Psoas muscle (tissue), 8 donors: ENCODE results near the gene ADARB1. TPM values are rescaled to one million over a fixed set of nuclear protein-coding genes. Genes with fewer than 3 reads are reported as not detected.

Experiments
- ATAC-seq, 4 donors: fragments of 200-7000 bp; cut with Tn5 transposase; one replicate each; pipeline ENCODE4 v1.9.1; 2020; ENCODE audit warnings: moderate library complexity in 3 of 4, mild to moderate bottlenecking in 2 of 4
- DNase-seq, 2 donors: peaks; one replicate each; pipeline ENCODE4 v3.0.0-alpha.2; 2020
- H3K27ac ChIP-seq: fragments of 200-600 bp; one replicate; pipeline ENCODE4 v1.8.0; 2022
- H3K27me3 ChIP-seq, 3 donors: fragments of 200-600 bp in 1 of 3; one replicate each; pipeline versions ENCODE4 v1.6.1 to v1.8.0; 2013 to 2022; ENCODE audit warnings: low read length in 2 of 3, mild to moderate bottlenecking in 2 of 3, moderate library complexity in 1 of 3; ENCODE audit not compliant: insufficient read depth in 3 of 3
- H3K36me3 ChIP-seq, 2 donors: fragments of 200-600 bp in 1 of 2; one replicate each; pipeline versions ENCODE4 v1.6.1 to v1.8.0; 2013 to 2022; ENCODE audit warnings: low read depth in 1 of 2, mild to moderate bottlenecking in 1 of 2, moderate library complexity in 1 of 2; ENCODE audit not compliant: insufficient read depth in 1 of 2
- H3K4me1 ChIP-seq: fragments of 200-600 bp; one replicate; pipeline ENCODE4 v1.8.0; 2022
- H3K4me3 ChIP-seq: fragments of 200-600 bp; one replicate; pipeline ENCODE4 v1.8.0; 2022; ENCODE audit warnings: mild to moderate bottlenecking
- H3K9me3 ChIP-seq: fragments of 200-600 bp; one replicate; pipeline ENCODE4 v1.8.0; 2022
- CTCF ChIP-seq: fragments of 200-600 bp; IDR thresholded peaks from one replicate; pipeline ENCODE4 v1.8.0; 2022; ENCODE audit warnings: antibody characterized with exemption
- WGBS, 3 donors: extraction: QIAGEN DNeasy Blood & Tissue Kit; methylation state at CpG; one replicate each; pipeline versions ENCODE4 v1.1.6 to v1.1.7; 2013; 5-methylcytosine and 5-hydroxymethylcytosine counted together
- intact Hi-C, 2 donors: fragments of 100-400 bp; cut with DNase I; formaldehyde crosslinking; loops; one replicate each; pipeline versions ENCODE4 v1.11.0 to v1.14.2; 2022
- polyA plus RNA-seq, 3 donors: library from polyadenylated mRNA; stranded (reverse); fragments of 200-250 nt; gene quantifications; one replicate each; pipeline ENCODE4 v1.2.3, GENCODE V29; 2013
- total RNA-seq, 4 donors: library from RNA; stranded (reverse); fragmentation: NEBNext Ultra II Directional in 2 of 4; extraction: Animal tissue kit (Norgen Biotek cat#: 25700) in 2 of 4; gene quantifications; one replicate each; pipeline versions ENCODE4 v1.2.1 to v1.2.4, GENCODE V29; 2021 to 2023
- donor health status: healthy with polysubstance abuse.
- donor health status: DM: no; HTN: no; CAD: no; lungs with moderate emphysema.
- donor health status: Bipolar disorder and iron deficiency.
- donor health status: healthy.
- donor health status: DM: yes; HTN: yes; CAD: no.
- donor health status: DM: no; HTN: no; CAD: no.
- donor health status: DM: no; HTN: no; CAD: no.
- donor health status: DM: yes; HTN: yes; CAD: no.

ADARB1 gene
- total and polyA plus RNA-seq, 7 donors, result 3.8 to 22.7 (median 6.9) TPM

GRCh38 chr21:45236481-45236880 lies 162.1 kb downstream of the ADARB1 start:
- 38 to 40% (median 39%) methylated on average over 2 of the region's 2 CpGs for WGBS, 3 donors
- no peak for DNase-seq

GRCh38 chr21:45237401-45237800 lies 163.0 kb downstream of the ADARB1 start:
- DNase-seq (no peak), ATAC-seq (no peak)
- 86 to 92% (median 89%) methylated on average over 7 of the region's 7 CpGs for WGBS, 3 donors
- intact Hi-C loops, result no loop called here
- Histone ChIP-seq H3K4me3 (no peak overlapping the region), H3K9me3 (peaks cover 5% of the 10 kb centered on the region), H3K27ac (no peak overlapping the region), H3K4me1 (no peaks in the 10 kb centered on the region), H3K36me3 (no peaks in the 10 kb centered on the region), H3K27me3 (peaks cover 0 to 44% (median 0%) of the 10 kb centered on the region in 3 donors)
- TF ChIP-seq CTCF, result no peak

More at GRCh38 chr21:45236481-45236880, 162.1 kb downstream of the ADARB1 start:
- Histone ChIP-seq H3K4me3 (no peak overlapping the region), H3K9me3 (peaks cover 2% of the 10 kb centered on the region), H3K27ac (no peak overlapping the region), H3K27me3 (peaks cover 0 to 45% (median 0%) of the 10 kb centered on the region in 3 donors), H3K36me3 (no peaks in the 10 kb centered on the region), H3K4me1 (no peaks in the 10 kb centered on the region)
- intact Hi-C loops, result no loop called here
- no peak for ATAC-seq
- no peak for TF ChIP-seq CTCF

GRCh38 chr21:45241357-45241756 lies 167.0 kb downstream of the ADARB1 start:
- Histone ChIP-seq H3K4me1 (no peaks in the 10 kb centered on the region), H3K27ac (no peak overlapping the region), H3K9me3 (peaks cover 5% of the 10 kb centered on the region), H3K27me3 (peaks cover 0 to 33% (median 3%) of the 10 kb centered on the region in 3 donors), H3K4me3 (no peak overlapping the region), H3K36me3 (no peaks in the 10 kb centered on the region)
- DNase-seq (no peak), ATAC-seq (no peak)
- intact Hi-C loops, result no loop called here
- 81 to 86% (median 83%) methylated on average over 3 of the region's 3 CpGs for WGBS, 3 donors
- no peak for TF ChIP-seq CTCF

- intact Hi-C loops, result no loop called here
- no peaks in the 10 kb centered on the region for H3K36me3 ChIP-seq
- no peak for ATAC-seq
- TF ChIP-seq CTCF, result no peak
- 51 to 75% (median 66%) methylated on average over 3 of the region's 3 CpGs for WGBS, 3 donors
- H3K9me3 ChIP-seq, result peaks cover 5% of the 10 kb centered on the region
- no peak overlapping the region for H3K27ac ChIP-seq
- no peaks in the 10 kb centered on the region for H3K4me1 ChIP-seq
- H3K4me3 ChIP-seq, result no peak overlapping the region
- peaks cover 0 to 46% (median 7%) of the 10 kb centered on the region in 3 donors for H3K27me3 ChIP-seq
- DNase-seq, result no peak
These were observed 169.2 kb downstream of the ADARB1 start for GRCh38 chr21:45243603-45244002.

GRCh38 chr21:45244799-45245340 lies 170.5 kb downstream of the ADARB1 start:
- no peak for TF ChIP-seq CTCF
- no peak overlapping the region for H3K4me3 ChIP-seq
- intact Hi-C loops, result no loop called here
- H3K36me3 ChIP-seq, result no peaks in the 10 kb centered on the region
- H3K27me3 ChIP-seq, result peaks cover 0 to 52% (median 8%) of the 10 kb centered on the region in 3 donors
- peaks cover 5% of the 10 kb centered on the region for H3K9me3 ChIP-seq
- no peak overlapping the region for H3K27ac ChIP-seq
- DNase-seq (peak in 1 of 2 donors; percentile 32), ATAC-seq (no peak)
- H3K4me1 ChIP-seq, result no peaks in the 10 kb centered on the region
- WGBS, 3 donors, result 61 to 66% (median 63%) methylated on average over 8 of the region's 8 CpGs
